ENCODE measurements around the gene KIAA0513.

The KIAA0513 gene

DNA sequence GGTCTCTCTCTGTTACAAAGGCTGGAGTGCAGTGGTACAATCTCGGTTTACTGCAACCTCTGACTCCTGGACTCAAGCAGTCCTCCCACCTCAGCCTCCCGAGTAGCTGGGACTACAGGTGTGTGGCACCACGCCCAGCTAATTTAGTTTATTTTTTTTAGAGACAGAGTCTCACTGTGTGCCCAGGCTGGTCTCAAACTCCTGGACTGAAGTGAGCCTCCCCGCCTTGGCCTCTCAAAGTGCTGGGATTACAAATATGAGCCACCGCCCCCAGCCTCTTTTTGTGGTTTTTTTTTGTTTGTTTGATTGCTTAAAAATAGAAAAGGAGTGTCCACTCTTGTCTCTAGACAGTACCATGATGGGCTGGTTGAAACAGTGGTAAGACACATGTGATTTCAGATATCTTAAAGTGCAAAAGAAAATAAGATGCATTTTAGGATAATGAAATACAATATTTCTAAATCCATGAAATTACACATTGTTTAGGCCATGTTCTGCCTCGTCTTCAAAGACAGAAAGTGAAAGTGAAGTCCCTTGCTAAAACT is 27.4 kb downstream of the KIAA0513 start:
- FAIRE-seq (no peak), DNase-seq (ENCODE audit: insufficient read length, low spot score) (no peak)
- TF ChIP-seq PAX5 (IDR thresholded peaks at IDR 0.05; ENCODE audit: insufficient read depth, low read length, severe bottlenecking): no peak
- TF ChIP-seq POLR2A (IDR thresholded peaks at IDR 0.05; ENCODE audit: low read depth, low read length): no peak
- TF ChIP-seq POLR2AphosphoS5 (IDR thresholded peaks at IDR 0.05; ENCODE audit: low read depth, low read length): no peak
- TF ChIP-seq TAF1 (IDR thresholded peaks at IDR 0.05; ENCODE audit: low read depth, low read length): no peak
- TF ChIP-seq SPI1 (IDR thresholded peaks at IDR 0.05; ENCODE audit: low read depth, low read length): no peak
- no peak for TF ChIP-seq POU2F2 (IDR thresholded peaks at IDR 0.05; ENCODE audit: low read depth, low read length)

DNA sequence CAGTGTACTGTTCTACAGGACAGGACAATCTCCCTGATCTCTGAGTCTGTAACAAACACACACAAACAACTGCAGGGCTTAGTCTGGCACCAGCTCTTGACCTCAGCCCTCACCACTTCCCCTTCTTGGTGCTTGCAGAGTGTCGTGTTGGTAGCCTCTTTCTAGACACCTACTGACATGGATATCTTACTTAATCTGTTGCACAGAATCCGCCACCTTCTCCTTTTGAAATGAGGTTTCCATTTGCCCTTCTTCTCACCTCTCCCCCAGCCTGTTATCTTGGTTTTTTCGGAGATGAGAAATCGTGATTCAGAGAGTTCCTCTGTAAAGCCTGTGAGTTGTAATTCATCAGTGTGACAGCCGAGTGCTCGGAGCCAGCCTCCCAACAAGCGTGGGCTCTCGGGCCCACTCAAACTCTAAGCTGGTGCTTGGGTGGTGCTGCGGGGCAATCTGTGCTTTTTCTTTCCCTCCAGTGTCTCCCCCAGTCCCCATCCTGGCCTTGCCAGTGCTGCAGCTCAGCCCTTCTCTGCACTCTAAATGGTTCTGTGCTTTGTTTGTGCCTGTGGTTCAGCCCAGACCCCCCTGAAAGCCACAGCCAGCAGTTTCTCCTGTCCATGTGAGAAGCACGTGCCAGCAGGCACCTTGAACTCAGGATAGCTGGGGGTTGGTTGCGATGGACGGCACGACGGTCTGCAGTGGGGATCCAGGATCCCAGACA is 28.1 kb downstream of the KIAA0513 start:
- peak; percentile 41 for DNase-seq (ENCODE audit: insufficient read length, low spot score)
- TF ChIP-seq POLR2AphosphoS5 (IDR thresholded peaks at IDR 0.05; ENCODE audit: low read depth, low read length) (peak; percentile 35; the same call in 1 of the 2 replicates), POU2F2 (IDR thresholded peaks at IDR 0.05; ENCODE audit: low read depth, low read length) (no peak), POLR2A (IDR thresholded peaks at IDR 0.05; ENCODE audit: low read depth, low read length) (peak; percentile 57), SPI1 (IDR thresholded peaks at IDR 0.05; ENCODE audit: low read depth, low read length) (peak; percentile 98), TAF1 (IDR thresholded peaks at IDR 0.05; ENCODE audit: low read depth, low read length) (peak; percentile 35; the same call in 1 of the 2 replicates), PAX5 (IDR thresholded peaks at IDR 0.05; ENCODE audit: insufficient read depth, low read length, severe bottlenecking) (no peak)
- FAIRE-seq: peak; percentile 94

DNA sequence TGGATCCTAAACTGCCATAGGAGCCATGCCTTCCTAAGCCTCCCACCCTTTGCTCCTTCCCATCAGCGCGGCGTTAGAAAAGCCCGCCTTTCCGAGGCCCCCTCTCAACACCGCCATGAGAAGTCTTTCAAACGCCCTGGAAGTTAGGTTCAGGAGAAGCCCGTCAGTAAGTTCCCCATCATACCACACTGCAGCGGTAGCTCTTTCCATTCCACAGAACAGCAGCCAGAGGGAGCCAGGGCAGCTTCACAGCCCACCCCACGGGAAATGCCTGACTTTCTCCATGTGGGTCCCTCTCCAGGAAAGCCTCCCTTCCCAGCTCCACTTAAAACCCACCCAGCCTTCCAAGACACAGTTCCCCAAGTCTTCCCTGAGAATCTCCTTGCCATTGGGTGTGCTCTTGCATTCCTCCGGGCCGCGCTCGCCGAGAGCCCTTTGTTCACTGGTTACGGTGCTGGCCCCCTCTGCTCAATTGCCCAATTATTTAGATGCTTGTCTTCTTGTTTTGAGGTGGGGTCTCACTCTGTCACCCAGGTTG is 28.7 kb downstream of the KIAA0513 start:
- FAIRE-seq (no peak), DNase-seq (ENCODE audit: insufficient read length, low spot score) (no peak)
- no peak for TF ChIP-seq POU2F2 (IDR thresholded peaks at IDR 0.05; ENCODE audit: low read depth, low read length)
- no peak for TF ChIP-seq PAX5 (IDR thresholded peaks at IDR 0.05; ENCODE audit: insufficient read depth, low read length, severe bottlenecking)
- no peak for TF ChIP-seq POLR2AphosphoS5 (IDR thresholded peaks at IDR 0.05; ENCODE audit: low read depth, low read length)
- no peak for TF ChIP-seq SPI1 (IDR thresholded peaks at IDR 0.05; ENCODE audit: low read depth, low read length)
- TF ChIP-seq POLR2A (IDR thresholded peaks at IDR 0.05; ENCODE audit: low read depth, low read length): no peak
- TF ChIP-seq TAF1 (IDR thresholded peaks at IDR 0.05; ENCODE audit: low read depth, low read length): no peak

DNA sequence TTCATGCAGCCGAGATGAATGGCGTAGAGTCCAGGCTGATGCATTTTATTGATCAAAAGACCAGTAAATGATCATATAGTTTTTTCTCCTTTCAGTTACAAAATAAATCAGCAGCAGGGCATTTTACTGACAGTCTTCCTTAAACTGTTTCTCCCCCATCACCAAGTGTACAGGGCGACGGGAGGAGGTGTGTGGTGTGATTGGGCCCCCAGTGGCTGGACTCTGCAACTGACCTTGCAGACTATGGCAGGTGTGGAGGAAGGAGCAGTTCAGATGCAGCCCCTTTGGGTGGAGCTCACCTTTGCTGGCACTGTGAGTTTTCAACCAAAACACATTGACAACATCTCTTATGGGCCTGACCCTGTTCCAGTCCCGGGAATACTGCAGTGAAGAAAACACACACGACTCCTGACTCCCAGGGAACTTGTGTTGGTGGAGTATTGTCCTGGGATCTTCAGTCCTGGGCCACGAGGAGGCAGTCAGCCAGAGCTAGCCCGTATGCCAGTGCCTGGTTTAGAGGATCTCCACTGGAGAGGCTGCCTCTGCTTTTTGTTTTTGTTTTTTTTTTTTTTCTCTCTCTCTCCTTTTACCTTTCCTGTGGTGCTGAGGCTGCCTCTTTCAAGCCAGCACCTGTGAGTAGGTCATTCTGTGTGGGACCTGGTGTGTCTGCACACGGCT is 29.8 kb downstream of the KIAA0513 start:
- no peak for FAIRE-seq
- TF ChIP-seq POLR2A (IDR thresholded peaks at IDR 0.05; ENCODE audit: low read depth, low read length) (no peak), PAX5 (IDR thresholded peaks at IDR 0.05; ENCODE audit: insufficient read depth, low read length, severe bottlenecking) (no peak), TAF1 (IDR thresholded peaks at IDR 0.05; ENCODE audit: low read depth, low read length) (no peak), POU2F2 (IDR thresholded peaks at IDR 0.05; ENCODE audit: low read depth, low read length) (no peak), POLR2AphosphoS5 (IDR thresholded peaks at IDR 0.05; ENCODE audit: low read depth, low read length) (no peak), SPI1 (IDR thresholded peaks at IDR 0.05; ENCODE audit: low read depth, low read length) (no peak)
- DNase-seq (ENCODE audit: insufficient read length, low spot score): no peak

DNA sequence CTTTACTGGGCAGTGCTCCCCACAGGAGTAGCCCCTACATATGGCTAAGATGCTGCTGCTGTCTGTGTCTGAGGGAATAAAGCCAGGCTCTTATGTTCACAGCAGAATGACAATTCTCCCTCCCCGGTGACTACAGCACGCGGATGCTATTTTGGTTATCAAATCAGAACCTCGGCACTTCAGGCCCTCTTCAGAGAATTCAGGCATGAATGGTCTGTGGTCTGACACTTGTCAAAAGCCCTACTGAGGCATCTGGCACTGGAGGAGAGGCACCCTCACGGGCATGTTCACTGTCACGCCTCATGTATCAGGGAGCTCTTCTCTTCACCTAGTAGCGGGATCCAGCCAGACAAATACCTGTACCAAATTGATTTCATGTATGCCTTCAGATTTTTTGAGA is 30.4 kb downstream of the KIAA0513 start:
- peak; percentile 45 for FAIRE-seq
- DNase-seq (ENCODE audit: insufficient read length, low spot score): peak; percentile 40
- TF ChIP-seq POLR2AphosphoS5 (IDR thresholded peaks at IDR 0.05; ENCODE audit: low read depth, low read length) (no peak), POU2F2 (IDR thresholded peaks at IDR 0.05; ENCODE audit: low read depth, low read length) (no peak), TAF1 (IDR thresholded peaks at IDR 0.05; ENCODE audit: low read depth, low read length) (no peak), SPI1 (IDR thresholded peaks at IDR 0.05; ENCODE audit: low read depth, low read length) (no peak), POLR2A (IDR thresholded peaks at IDR 0.05; ENCODE audit: low read depth, low read length) (no peak), PAX5 (IDR thresholded peaks at IDR 0.05; ENCODE audit: insufficient read depth, low read length, severe bottlenecking) (no peak)

DNA sequence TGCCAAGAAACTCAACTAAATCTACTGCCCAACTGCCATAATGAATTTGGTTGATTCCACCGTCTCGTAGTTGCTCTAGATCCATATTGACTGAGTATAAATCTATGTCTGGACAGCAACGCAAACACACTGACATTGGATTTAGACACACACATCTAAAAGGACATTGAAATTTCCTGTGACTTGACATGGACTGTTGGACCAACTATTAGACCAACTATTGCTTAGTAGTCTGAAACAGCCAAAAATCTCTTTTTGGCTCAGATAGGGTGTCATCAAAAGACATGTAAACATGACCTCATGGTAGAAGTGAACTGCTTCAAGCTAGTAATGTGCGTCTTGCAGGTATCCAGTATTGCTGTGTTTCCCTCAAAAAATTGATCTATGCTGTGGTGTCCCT is 31.3 kb downstream of the KIAA0513 start:
- TF ChIP-seq POLR2AphosphoS5 (IDR thresholded peaks at IDR 0.05; ENCODE audit: low read depth, low read length): no peak
- TF ChIP-seq SPI1 (IDR thresholded peaks at IDR 0.05; ENCODE audit: low read depth, low read length): no peak
- no peak for TF ChIP-seq POLR2A (IDR thresholded peaks at IDR 0.05; ENCODE audit: low read depth, low read length)
- TF ChIP-seq POU2F2 (IDR thresholded peaks at IDR 0.05; ENCODE audit: low read depth, low read length): no peak
- no peak for TF ChIP-seq PAX5 (IDR thresholded peaks at IDR 0.05; ENCODE audit: insufficient read depth, low read length, severe bottlenecking)
- no peak for TF ChIP-seq TAF1 (IDR thresholded peaks at IDR 0.05; ENCODE audit: low read depth, low read length)
- no peak for DNase-seq (ENCODE audit: insufficient read length, low spot score)
- no peak for FAIRE-seq

DNA sequence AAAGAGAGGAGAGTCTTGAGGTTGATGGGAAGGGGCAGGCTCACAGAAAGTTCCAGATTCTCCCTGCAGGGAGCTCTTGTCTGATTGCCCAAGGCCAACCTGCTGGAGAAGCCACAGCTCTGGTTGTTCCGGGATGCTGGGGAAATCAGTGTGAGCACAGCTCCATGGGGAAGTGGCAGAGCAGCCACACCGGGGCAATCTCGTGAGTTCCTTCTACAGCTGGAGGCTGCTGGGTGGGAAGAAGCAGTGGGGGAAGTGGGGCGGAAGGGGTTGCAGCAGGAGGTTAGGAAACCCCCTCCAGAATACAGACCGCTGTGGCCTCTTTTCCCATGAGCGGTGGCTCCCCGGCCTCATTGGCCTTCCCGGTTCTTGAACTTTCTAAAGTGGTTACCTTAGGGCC is 34.0 kb downstream of the KIAA0513 start:
- TF ChIP-seq POU2F2 (IDR thresholded peaks at IDR 0.05; ENCODE audit: low read depth, low read length) (no peak), PAX5 (IDR thresholded peaks at IDR 0.05; ENCODE audit: insufficient read depth, low read length, severe bottlenecking) (no peak), POLR2A (IDR thresholded peaks at IDR 0.05; ENCODE audit: low read depth, low read length) (no peak), POLR2AphosphoS5 (IDR thresholded peaks at IDR 0.05; ENCODE audit: low read depth, low read length) (no peak), SPI1 (IDR thresholded peaks at IDR 0.05; ENCODE audit: low read depth, low read length) (peak; percentile 66)
- no peak for DNase-seq (ENCODE audit: insufficient read length, low spot score)
- FAIRE-seq: no peak

DNA sequence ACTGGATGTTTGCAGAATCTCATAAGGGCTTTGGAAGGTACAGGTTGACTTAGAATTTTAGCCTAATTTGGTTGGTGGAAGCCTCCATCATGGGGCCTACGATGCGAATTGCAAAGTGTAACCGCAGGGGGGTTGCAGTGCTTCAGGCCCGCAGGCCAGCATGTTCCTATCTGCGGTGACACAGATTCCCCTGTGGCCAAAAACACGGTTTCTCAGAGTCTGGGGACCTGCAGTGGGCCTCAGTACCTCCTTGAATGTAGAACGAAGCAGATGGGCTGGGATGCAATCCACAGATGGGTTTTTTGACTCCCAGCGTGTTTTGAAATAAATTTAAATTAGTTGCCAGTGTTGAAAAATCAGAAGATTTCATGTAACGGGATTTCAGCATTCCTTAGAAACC is 34.7 kb downstream of the KIAA0513 start:
- TF ChIP-seq POLR2AphosphoS5 (IDR thresholded peaks at IDR 0.05; ENCODE audit: low read depth, low read length): no peak
- no peak for TF ChIP-seq PAX5 (IDR thresholded peaks at IDR 0.05; ENCODE audit: insufficient read depth, low read length, severe bottlenecking)
- no peak for TF ChIP-seq SPI1 (IDR thresholded peaks at IDR 0.05; ENCODE audit: low read depth, low read length)
- TF ChIP-seq POU2F2 (IDR thresholded peaks at IDR 0.05; ENCODE audit: low read depth, low read length): no peak
- no peak for TF ChIP-seq POLR2A (IDR thresholded peaks at IDR 0.05; ENCODE audit: low read depth, low read length)
- TF ChIP-seq TAF1 (IDR thresholded peaks at IDR 0.05; ENCODE audit: low read depth, low read length): no peak
- FAIRE-seq: no peak
- DNase-seq (ENCODE audit: insufficient read length, low spot score): no peak

DNA sequence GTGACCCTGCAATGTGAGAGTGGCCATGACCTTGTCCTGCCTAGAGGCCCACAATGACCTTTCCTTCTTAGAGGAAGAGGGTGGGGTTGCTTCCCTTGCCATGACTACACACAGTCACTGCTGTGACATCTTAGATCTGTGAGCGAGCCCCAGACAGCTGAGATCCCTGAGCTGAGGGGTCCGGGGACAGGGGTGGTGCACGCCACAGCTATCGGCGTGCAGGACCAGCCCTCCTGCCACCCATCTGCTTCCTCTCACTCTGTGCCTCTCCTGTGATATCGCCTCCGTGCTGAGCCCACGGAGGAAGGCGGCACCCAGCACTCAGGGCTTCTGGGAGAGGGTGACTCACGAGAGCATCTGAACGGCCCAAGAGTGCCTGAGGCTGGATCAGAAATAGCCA is 35.2 kb downstream of the KIAA0513 start:
- no peak for TF ChIP-seq POLR2A (IDR thresholded peaks at IDR 0.05; ENCODE audit: low read depth, low read length)
- no peak for TF ChIP-seq POLR2AphosphoS5 (IDR thresholded peaks at IDR 0.05; ENCODE audit: low read depth, low read length)
- TF ChIP-seq POU2F2 (IDR thresholded peaks at IDR 0.05; ENCODE audit: low read depth, low read length): no peak
- TF ChIP-seq TAF1 (IDR thresholded peaks at IDR 0.05; ENCODE audit: low read depth, low read length): no peak
- TF ChIP-seq SPI1 (IDR thresholded peaks at IDR 0.05; ENCODE audit: low read depth, low read length): no peak
- no peak for TF ChIP-seq PAX5 (IDR thresholded peaks at IDR 0.05; ENCODE audit: insufficient read depth, low read length, severe bottlenecking)
- FAIRE-seq (no peak), DNase-seq (ENCODE audit: insufficient read length, low spot score) (no peak)
